ENCODE measurements around the gene RB1.

The RB1 gene

DNA sequence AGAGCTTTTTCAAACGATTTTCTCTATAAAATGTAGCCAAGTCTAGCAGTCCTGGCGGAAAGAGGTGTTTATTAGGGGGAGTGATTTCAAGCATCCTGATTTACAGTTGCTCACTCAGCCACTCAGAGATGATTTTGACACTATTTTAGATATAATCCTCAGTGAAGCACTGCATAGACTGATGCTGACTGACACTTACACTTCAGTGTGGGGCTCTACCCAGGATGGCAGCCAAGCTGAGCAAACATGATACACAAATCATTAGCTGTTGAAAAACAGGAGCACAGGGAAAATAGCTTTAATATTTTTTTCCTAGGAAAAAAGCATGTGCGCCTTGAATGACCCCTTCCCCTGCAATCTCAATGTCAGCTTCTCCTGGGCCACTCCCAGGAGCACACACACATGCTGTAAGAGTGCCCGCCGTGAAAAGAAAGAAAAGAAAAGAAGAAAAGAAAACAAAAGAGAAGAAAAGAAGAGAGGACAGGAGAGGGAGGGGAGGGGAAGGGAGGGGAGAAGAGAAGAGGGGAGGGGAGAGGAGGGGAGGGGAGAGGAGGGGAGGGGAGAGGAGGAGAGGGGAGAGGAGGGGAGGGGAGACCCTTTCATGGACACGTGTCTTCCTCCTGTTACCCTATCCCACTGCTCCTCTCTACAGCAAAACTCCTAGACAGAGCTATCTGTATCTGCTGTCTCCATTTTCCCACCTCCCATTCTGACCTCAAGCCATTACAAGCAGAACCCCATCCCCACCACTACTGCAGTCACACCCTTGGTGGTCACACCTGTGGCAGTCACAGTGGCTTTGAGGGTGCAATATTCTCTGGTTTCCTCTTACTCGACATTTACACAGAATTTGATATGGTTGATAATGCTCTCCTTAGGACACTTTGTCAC is 193.0 kb downstream of the RB1 start:
- 56 to 77% methylated on average over 4 to 7 of the region's 7 CpGs for WGBS, 2 experiments
- Histone ChIP-seq H3K9me3 (ENCODE audit: control insufficient read depth, low read length) (no peaks in the 10 kb centered on the region), H3K36me3 (ENCODE audit: control insufficient read depth, insufficient read depth, low read length) (peaks cover 5% of the 10 kb centered on the region), H3K4me3 (ENCODE audit: insufficient read depth, low read depth, low read length) (no peak overlapping the region), H3K27me3 (ENCODE audit: control insufficient read depth, insufficient read depth, low read length, poor library complexity, severe bottlenecking) (no peaks in the 10 kb centered on the region), H3K27ac (ENCODE audit: insufficient read depth, low read depth, low read length, poor library complexity, severe bottlenecking) (no peak overlapping the region), H3K4me1 (ENCODE audit: control insufficient read depth, insufficient read depth, low read length) (no peaks in the 10 kb centered on the region)

DNA sequence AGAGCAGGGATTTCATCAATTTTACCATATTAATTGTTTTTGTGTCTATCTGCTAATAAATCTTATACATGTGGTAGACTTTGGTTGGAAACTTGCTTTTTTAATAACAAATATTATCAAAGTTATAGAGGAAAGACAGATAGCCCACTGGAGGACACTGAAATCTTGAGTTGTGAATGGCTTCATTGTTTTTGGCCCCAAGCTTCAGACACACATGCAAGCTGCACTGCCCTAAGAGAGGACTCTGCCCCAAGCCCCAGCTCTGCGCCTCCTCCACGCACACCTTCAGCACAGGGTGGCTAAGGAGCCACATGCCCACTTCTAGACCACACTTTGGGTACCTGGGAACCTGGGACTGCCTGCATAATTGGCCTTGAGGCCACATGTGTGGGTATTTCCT is 194.1 kb downstream of the RB1 start:
- no peaks in the 10 kb centered on the region for H3K9me3 ChIP-seq (ENCODE audit: control insufficient read depth, low read length)
- H3K4me3 ChIP-seq (ENCODE audit: insufficient read depth, low read depth, low read length): no peak overlapping the region
- H3K36me3 ChIP-seq (ENCODE audit: control insufficient read depth, insufficient read depth, low read length): peaks cover 7% of the 10 kb centered on the region
- H3K4me1 ChIP-seq (ENCODE audit: control insufficient read depth, insufficient read depth, low read length): no peaks in the 10 kb centered on the region
- no peak overlapping the region for H3K27ac ChIP-seq (ENCODE audit: insufficient read depth, low read depth, low read length, poor library complexity, severe bottlenecking)
- WGBS, 2 experiments: 92 to 94% methylated on average over 2 of the region's 2 CpGs
- H3K27me3 ChIP-seq (ENCODE audit: control insufficient read depth, insufficient read depth, low read length, poor library complexity, severe bottlenecking): no peaks in the 10 kb centered on the region

DNA sequence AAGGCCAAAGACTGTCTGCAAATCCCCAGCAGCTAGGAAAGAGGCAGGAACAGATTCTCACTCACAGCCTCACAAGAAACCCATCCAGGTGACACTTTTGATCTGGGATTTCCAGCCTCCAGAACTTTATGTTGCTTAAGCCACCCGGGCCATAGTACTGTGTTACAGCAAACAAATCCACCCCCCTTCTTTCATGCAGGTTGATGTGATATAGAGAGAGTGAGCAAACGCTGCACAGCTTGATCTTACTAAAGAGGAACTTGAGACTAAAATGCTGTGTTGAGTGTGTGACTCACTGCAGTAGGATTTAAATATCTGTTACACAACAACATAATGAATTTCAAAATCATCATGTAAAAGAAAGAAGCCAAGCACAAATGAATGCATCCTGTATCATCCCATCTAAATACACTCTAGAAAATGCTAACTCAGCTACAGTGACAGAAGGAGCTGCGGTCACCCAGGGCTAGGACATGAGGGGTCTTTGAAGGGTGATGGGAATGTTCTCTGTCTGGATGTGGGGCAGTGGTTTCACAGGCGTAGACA is 197.2 kb downstream of the RB1 start:
- Histone ChIP-seq H3K27ac (ENCODE audit: insufficient read depth, low read depth, low read length, poor library complexity, severe bottlenecking) (no peak overlapping the region), H3K4me1 (ENCODE audit: control insufficient read depth, insufficient read depth, low read length) (no peaks in the 10 kb centered on the region), H3K4me3 (ENCODE audit: insufficient read depth, low read depth, low read length) (no peak overlapping the region), H3K9me3 (ENCODE audit: control insufficient read depth, low read length) (no peaks in the 10 kb centered on the region), H3K27me3 (ENCODE audit: control insufficient read depth, insufficient read depth, low read length, poor library complexity, severe bottlenecking) (no peaks in the 10 kb centered on the region), H3K36me3 (ENCODE audit: control insufficient read depth, insufficient read depth, low read length) (peaks cover 7% of the 10 kb centered on the region)
- WGBS, 2 experiments: 87 to 100% methylated on average over 2 to 3 of the region's 4 CpGs

DNA sequence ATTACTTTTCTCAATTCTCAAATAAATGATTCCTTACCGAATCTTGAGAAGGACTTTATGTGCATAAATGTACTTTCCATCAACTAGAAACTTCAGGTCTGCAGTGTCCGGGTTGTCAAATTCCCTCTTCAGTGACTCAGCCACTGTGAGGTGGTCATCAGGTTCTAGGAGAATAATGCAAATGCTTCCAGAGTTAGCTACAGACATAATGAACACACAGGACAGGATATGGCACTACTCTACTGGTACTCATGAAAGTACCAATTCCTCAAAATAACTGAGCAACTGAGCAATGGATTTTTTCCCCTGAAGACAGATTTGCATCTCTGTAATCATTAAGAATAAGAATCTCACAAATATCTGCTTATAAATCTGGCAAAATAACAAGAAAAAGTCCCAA is 198.2 kb downstream of the RB1 start:
- Histone ChIP-seq H3K9me3 (ENCODE audit: control insufficient read depth, low read length) (no peaks in the 10 kb centered on the region), H3K4me3 (ENCODE audit: insufficient read depth, low read depth, low read length) (no peak overlapping the region), H3K36me3 (ENCODE audit: control insufficient read depth, insufficient read depth, low read length) (peaks cover 7% of the 10 kb centered on the region), H3K4me1 (ENCODE audit: control insufficient read depth, insufficient read depth, low read length) (no peaks in the 10 kb centered on the region), H3K27ac (ENCODE audit: insufficient read depth, low read depth, low read length, poor library complexity, severe bottlenecking) (no peak overlapping the region), H3K27me3 (ENCODE audit: control insufficient read depth, insufficient read depth, low read length, poor library complexity, severe bottlenecking) (no peaks in the 10 kb centered on the region)
- 94 to 95% methylated on average over 1 to 2 of the region's 2 CpGs for WGBS, 2 experiments

DNA sequence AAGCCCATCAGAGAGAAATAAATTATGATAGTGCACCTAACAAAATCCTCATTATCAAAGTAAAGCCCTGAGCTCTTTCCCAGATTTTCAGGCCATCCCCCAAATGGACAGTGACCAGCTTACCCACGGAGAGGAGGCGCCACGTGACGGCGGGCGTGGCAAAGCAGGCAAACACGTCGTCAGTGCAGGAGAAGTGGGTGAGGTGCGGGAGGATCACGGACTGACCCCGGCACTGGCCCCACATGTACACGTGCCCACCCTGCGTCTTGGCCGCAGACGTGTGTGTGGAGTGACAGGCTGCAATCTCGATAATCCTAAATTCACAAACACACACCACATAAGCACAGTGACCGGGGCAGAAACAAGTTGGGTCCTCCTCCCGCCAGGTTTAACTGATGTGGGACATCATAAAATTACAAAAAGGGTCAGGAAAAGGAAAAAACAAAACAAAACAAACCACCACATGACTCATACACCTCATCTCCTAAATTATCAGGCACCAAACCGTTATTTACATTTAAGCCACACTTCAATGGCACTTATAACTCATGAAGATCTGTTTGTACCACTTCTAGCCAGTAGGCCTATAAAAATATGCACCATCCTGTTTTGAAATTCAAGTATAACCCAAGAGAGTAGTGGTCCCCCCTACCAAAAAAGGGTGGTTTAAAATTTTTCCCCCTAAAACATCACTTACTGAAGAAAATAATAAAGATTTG is 199.2 kb downstream of the RB1 start:
- Histone ChIP-seq H3K27me3 (ENCODE audit: control insufficient read depth, insufficient read depth, low read length, poor library complexity, severe bottlenecking) (no peaks in the 10 kb centered on the region), H3K4me1 (ENCODE audit: control insufficient read depth, insufficient read depth, low read length) (no peaks in the 10 kb centered on the region), H3K36me3 (ENCODE audit: control insufficient read depth, insufficient read depth, low read length) (peaks cover 7% of the 10 kb centered on the region), H3K27ac (ENCODE audit: insufficient read depth, low read depth, low read length, poor library complexity, severe bottlenecking) (no peak overlapping the region), H3K9me3 (ENCODE audit: control insufficient read depth, low read length) (no peaks in the 10 kb centered on the region), H3K4me3 (ENCODE audit: insufficient read depth, low read depth, low read length) (no peak overlapping the region)
- 92% methylated on average over 19 of the region's 19 CpGs for WGBS, 2 experiments

DNA sequence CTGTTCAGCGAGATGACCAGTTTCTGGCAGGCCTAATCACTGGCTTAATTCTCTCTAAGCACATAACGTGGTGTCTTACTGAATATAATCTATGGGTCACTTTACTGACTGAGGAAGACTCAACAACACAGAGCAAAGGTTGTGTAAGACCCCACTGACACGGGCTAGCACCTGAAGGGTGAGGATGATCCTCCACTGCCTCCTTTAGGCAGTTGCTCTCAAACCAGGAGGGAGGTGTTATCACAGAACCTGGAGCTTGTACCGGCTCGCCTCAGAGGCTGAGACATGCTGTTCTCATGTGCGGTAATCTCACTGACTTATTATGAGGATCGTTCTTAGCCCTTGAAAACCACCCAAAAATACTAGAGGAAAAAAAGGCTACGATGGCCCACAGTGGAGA is 201.1 kb downstream of the RB1 start:
- peaks cover 7% of the 10 kb centered on the region for H3K36me3 ChIP-seq (ENCODE audit: control insufficient read depth, insufficient read depth, low read length)
- no peak overlapping the region for H3K27ac ChIP-seq (ENCODE audit: insufficient read depth, low read depth, low read length, poor library complexity, severe bottlenecking)
- no peak overlapping the region for H3K4me3 ChIP-seq (ENCODE audit: insufficient read depth, low read depth, low read length)
- no peaks in the 10 kb centered on the region for H3K27me3 ChIP-seq (ENCODE audit: control insufficient read depth, insufficient read depth, low read length, poor library complexity, severe bottlenecking)
- H3K4me1 ChIP-seq (ENCODE audit: control insufficient read depth, insufficient read depth, low read length): no peaks in the 10 kb centered on the region
- 91 to 92% methylated on average over 8 of the region's 8 CpGs for WGBS, 2 experiments
- H3K9me3 ChIP-seq (ENCODE audit: control insufficient read depth, low read length): no peaks in the 10 kb centered on the region

DNA sequence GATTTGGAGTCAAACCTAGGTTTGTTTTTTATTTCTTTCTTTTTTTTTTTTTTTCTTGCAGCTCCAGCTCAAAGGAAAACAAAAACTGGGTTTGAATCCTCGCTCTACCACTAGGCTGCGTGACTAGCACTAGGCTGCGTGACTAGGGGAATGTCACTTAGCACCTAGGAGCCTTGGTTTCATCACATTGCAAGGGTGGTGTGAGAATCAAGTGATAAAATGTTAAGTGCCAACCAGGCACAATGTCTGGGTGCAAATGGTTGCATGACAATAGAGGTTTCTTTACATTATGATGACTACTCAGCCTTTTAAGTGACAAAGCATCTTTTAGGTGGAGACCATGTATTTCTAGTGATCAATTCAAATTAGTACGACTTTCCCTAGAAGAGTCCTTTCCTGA is 201.5 kb downstream of the RB1 start:
- Histone ChIP-seq H3K4me1 (ENCODE audit: control insufficient read depth, insufficient read depth, low read length) (no peaks in the 10 kb centered on the region), H3K27me3 (ENCODE audit: control insufficient read depth, insufficient read depth, low read length, poor library complexity, severe bottlenecking) (no peaks in the 10 kb centered on the region), H3K4me3 (ENCODE audit: insufficient read depth, low read depth, low read length) (no peak overlapping the region), H3K27ac (ENCODE audit: insufficient read depth, low read depth, low read length, poor library complexity, severe bottlenecking) (no peak overlapping the region), H3K36me3 (ENCODE audit: control insufficient read depth, insufficient read depth, low read length) (peaks cover 7% of the 10 kb centered on the region), H3K9me3 (ENCODE audit: control insufficient read depth, low read length) (no peaks in the 10 kb centered on the region)
- WGBS, 2 experiments: 93 to 94% methylated on average over 4 of the region's 4 CpGs

DNA sequence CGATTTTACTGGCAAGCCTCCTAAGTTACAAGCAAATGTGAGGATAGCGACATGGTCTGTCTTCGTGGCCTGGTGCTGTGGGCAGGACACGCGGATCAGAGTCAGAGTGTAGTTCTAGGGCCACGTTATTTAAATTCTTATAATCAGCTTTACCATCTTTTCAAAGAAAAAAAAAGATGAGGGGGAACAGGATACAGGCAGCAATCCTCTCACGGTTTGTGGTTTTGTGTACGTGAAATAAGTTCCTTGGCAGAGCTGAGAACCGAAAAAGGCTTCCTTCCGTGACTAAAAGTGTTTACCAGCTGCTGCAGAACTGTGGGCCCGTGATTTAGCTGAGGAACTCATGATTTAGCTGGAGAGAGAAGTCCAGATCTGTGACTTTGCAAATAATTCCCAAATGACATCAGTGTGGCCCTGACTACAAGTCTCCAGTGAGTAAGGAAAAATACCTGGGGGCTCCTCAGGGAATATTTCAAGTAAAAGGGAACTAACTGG is 202.1 kb downstream of the RB1 start:
- no peak overlapping the region for H3K4me3 ChIP-seq (ENCODE audit: insufficient read depth, low read depth, low read length)
- no peak overlapping the region for H3K27ac ChIP-seq (ENCODE audit: insufficient read depth, low read depth, low read length, poor library complexity, severe bottlenecking)
- 95 to 96% methylated on average over 11 of the region's 11 CpGs for WGBS, 2 experiments

DNA sequence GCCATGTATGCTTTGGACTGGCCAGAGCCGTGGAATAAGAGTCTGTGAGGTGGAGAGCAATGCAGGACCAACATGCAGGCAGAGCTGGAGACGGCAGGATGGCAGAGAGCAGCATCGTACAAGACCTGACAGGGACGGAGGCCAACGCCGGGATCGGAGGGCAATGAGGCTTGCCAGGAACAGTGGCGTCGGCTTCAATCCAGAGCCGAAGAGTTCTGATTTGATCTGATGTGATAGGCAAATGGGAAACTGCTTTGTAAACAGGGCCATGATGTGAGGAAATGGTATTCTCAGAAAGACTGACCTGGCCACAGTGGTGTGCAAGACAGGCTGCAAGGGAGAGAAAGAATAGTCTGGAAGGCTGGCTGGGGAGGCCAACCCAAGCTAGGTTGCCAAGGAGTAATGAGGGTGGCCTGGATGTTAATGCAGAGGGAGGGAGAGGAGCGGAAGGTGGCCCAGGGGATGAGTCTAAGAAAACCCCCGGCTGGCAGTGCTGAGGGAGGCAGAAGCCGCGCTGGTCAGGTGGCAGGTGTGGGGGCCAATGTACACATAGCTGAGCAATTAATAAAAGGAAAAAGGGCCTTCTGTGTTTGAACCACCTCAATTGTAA is 202.6 kb downstream of the RB1 start:
- no peak overlapping the region for H3K4me3 ChIP-seq (ENCODE audit: insufficient read depth, low read depth, low read length)
- H3K27me3 ChIP-seq (ENCODE audit: control insufficient read depth, insufficient read depth, low read length, poor library complexity, severe bottlenecking): no peaks in the 10 kb centered on the region
- no peak overlapping the region for H3K27ac ChIP-seq (ENCODE audit: insufficient read depth, low read depth, low read length, poor library complexity, severe bottlenecking)
- peaks cover 5% of the 10 kb centered on the region for H3K36me3 ChIP-seq (ENCODE audit: control insufficient read depth, insufficient read depth, low read length)
- WGBS, 2 experiments: 96% methylated on average over 14 of the region's 14 CpGs
- H3K9me3 ChIP-seq (ENCODE audit: control insufficient read depth, low read length): no peaks in the 10 kb centered on the region
- no peaks in the 10 kb centered on the region for H3K4me1 ChIP-seq (ENCODE audit: control insufficient read depth, insufficient read depth, low read length)

More for the DNA sequence above, 202.1 kb downstream of the RB1 start:
- Histone ChIP-seq H3K36me3 (ENCODE audit: control insufficient read depth, insufficient read depth, low read length) (peaks cover 7% of the 10 kb centered on the region), H3K9me3 (ENCODE audit: control insufficient read depth, low read length) (no peaks in the 10 kb centered on the region), H3K4me1 (ENCODE audit: control insufficient read depth, insufficient read depth, low read length) (no peaks in the 10 kb centered on the region), H3K27me3 (ENCODE audit: control insufficient read depth, insufficient read depth, low read length, poor library complexity, severe bottlenecking) (no peaks in the 10 kb centered on the region)

DNA sequence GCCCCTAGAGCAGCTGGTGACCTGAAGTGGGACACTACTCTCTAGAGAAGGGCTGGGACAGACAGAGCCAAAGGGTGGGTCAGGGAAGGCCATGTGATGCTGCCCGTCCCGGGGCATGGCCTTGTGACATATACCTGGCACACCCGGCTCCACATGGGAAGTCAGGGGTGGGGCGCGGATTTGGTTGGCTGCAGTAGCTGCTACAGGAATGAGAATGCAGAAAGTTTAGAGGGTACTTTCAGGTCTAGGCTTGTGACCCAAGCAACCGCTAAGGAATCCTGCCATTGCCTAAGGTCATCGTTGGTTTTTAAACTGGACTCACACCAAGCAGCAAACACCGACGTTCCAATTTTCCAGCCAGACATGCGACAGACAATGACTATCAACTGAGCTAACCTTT is 203.5 kb downstream of the RB1 start:
- H3K4me3 ChIP-seq (ENCODE audit: insufficient read depth, low read depth, low read length): no peak overlapping the region
- H3K36me3 ChIP-seq (ENCODE audit: control insufficient read depth, insufficient read depth, low read length): no peaks in the 10 kb centered on the region
- H3K4me1 ChIP-seq (ENCODE audit: control insufficient read depth, insufficient read depth, low read length): no peaks in the 10 kb centered on the region
- WGBS, 2 experiments: 94 to 97% methylated on average over 10 of the region's 10 CpGs
- no peak overlapping the region for H3K27ac ChIP-seq (ENCODE audit: insufficient read depth, low read depth, low read length, poor library complexity, severe bottlenecking)
- no peaks in the 10 kb centered on the region for H3K9me3 ChIP-seq (ENCODE audit: control insufficient read depth, low read length)
- H3K27me3 ChIP-seq (ENCODE audit: control insufficient read depth, insufficient read depth, low read length, poor library complexity, severe bottlenecking): no peaks in the 10 kb centered on the region
